Measurements from ENCODE around the gene KCNK17.

The KCNK17 gene

DNA sequence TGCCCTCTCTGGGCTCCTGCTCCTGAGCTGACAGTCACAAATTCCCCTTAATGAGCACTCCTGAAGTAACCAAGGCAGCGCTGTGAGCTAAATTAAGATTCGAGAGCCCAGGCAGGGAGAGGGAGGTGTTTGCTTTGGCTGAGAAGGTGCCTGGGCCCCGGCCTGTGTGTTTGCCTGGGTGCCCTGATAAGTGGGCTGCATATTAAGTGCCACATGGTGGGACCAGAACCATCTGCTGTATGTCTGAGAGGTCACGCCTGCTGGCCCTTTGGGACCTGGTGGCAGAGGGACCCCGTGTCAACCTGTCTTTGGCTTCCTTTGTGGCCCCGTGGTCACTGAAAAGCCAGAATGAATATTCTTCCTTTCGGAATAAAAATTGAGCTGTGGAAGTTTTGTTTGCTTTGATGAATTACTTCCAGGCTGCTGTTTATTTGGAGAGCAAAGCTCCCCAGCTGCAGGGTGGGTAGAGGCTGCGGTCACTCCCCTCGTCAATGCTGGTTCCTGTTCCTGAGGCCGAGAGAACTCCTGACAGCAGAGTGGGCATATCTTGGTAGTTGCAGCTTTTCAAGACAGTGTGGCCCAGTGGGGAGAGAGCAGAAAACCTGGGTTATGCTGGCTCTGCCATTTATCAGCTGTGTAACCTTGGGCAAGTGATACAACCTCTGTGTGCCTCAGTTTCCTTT, 25.8 kb upstream of the KCNK17 start:
- peaks cover 34% of the 10 kb centered on the region for H3K4me1 Mint-ChIP-seq
- H3K4me3 Mint-ChIP-seq = peak overlapping the region; percentile 30
- no peak for DNase-seq
- H3K27me3 Mint-ChIP-seq (ENCODE audit: low read depth, poor library complexity) = peaks cover 7% of the 10 kb centered on the region
- H3K36me3 Mint-ChIP-seq (ENCODE audit: low read depth) = no peaks in the 10 kb centered on the region
- H3K9me3 Mint-ChIP-seq = no peaks in the 10 kb centered on the region
- no peak for TF ChIP-seq CTCF (IDR thresholded peaks at IDR 0.05)
- peak overlapping the region; percentile 70 for H3K27ac Mint-ChIP-seq

GRCh38 chr6:39339096-39339867, 25.1 kb upstream of the KCNK17 start:
- Mint-ChIP-seq H3K27ac (peak overlapping the region; percentile 70), H3K36me3 (ENCODE audit: low read depth) (no peaks in the 10 kb centered on the region), H3K27me3 (ENCODE audit: low read depth, poor library complexity) (peaks cover 7% of the 10 kb centered on the region), H3K9me3 (no peaks in the 10 kb centered on the region), H3K4me3 (peak overlapping the region; percentile 30), H3K4me1 (peaks cover 27% of the 10 kb centered on the region)
- no peak for TF ChIP-seq CTCF (IDR thresholded peaks at IDR 0.05)
- DNase-seq = no peak

- Mint-ChIP-seq H3K27me3 (ENCODE audit: low read depth, poor library complexity) (peaks cover 10% of the 10 kb centered on the region), H3K36me3 (ENCODE audit: low read depth) (no peaks in the 10 kb centered on the region), H3K9me3 (no peaks in the 10 kb centered on the region), H3K4me3 (no peak overlapping the region), H3K4me1 (peaks cover 26% of the 10 kb centered on the region), H3K27ac (no peak overlapping the region)
- no peak for TF ChIP-seq CTCF (IDR thresholded peaks at IDR 0.05)
- DNase-seq = no peak
These were observed 24.2 kb upstream of the KCNK17 start for GRCh38 chr6:39338397-39338796.

GRCh38 chr6:39335780-39336545, 21.7 kb upstream of the KCNK17 start:
- DNase-seq = no peak
- no peak for TF ChIP-seq CTCF (IDR thresholded peaks at IDR 0.05)
- Mint-ChIP-seq H3K9me3 (no peaks in the 10 kb centered on the region), H3K27me3 (ENCODE audit: low read depth, poor library complexity) (peaks cover 27% of the 10 kb centered on the region), H3K36me3 (ENCODE audit: low read depth) (no peaks in the 10 kb centered on the region), H3K27ac (no peak overlapping the region), H3K4me1 (peaks cover 26% of the 10 kb centered on the region), H3K4me3 (no peak overlapping the region)

DNA sequence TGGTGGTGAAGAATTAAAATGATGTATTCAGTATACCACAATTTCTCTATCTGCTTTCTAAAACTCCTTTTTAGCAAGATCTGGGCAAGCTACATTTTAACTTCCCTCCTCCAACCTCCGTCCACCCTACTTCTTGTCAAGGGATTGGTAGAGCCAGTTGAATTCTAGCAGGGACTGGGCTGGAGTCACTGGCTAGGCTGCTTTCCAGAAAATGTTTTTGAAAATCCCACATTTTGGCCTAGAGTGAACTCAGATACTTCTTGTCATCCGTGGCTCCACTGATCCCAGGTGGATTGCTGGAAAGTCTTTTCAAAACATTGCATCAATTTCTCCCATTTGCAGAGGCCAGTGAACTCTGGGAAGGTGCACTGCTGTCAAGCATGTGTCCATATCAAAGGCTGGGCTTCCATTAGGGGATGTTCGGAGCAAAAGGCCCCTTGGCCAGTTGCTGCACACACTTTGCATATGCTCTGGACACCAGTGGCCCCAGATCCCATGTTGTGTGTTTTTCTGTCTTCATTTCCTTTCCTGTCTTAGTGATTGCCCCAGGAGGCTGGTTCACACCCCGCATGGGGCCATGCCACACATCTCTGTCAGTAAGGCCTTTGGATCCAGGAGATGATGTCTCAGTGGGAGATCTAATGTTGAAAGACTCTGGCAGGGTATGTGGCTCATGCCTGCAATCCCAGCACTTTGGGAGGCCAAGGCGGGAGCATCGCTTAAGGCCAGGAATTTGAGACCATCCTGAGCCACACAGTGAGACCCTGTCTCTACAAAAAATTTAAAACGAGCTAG, 19.6 kb upstream of the KCNK17 start:
- Mint-ChIP-seq H3K4me1 (peaks cover 26% of the 10 kb centered on the region), H3K27ac (no peak overlapping the region), H3K4me3 (no peak overlapping the region), H3K36me3 (ENCODE audit: low read depth) (no peaks in the 10 kb centered on the region), H3K9me3 (no peaks in the 10 kb centered on the region), H3K27me3 (ENCODE audit: low read depth, poor library complexity) (peaks cover 41% of the 10 kb centered on the region)
- no peak for DNase-seq
- no peak for TF ChIP-seq CTCF (IDR thresholded peaks at IDR 0.05)
